HCEC 1CT (cell line): Measurements from ENCODE around the gene CAMTA1.

Source experiments
- DNase-seq: peaks from one replicate; pipeline ENCODE4 v3.0.0-alpha.2; 2017

CAMTA1 gene

GRCh38 chr1:7430691-7431090 lies 645.4 kb downstream of the CAMTA1 start:
- no peak for DNase-seq

GRCh38 chr1:7432102-7432899 lies 647.0 kb downstream of the CAMTA1 start:
- no peak for DNase-seq

GRCh38 chr1:7432900-7433380 lies 647.7 kb downstream of the CAMTA1 start:
- DNase-seq, result no peak

- DNase-seq, result no peak
These were observed 649.3 kb downstream of the CAMTA1 start for GRCh38 chr1:7434566-7434965.

GRCh38 chr1:7435276-7436055 lies 650.2 kb downstream of the CAMTA1 start:
- DNase-seq, result no peak

GRCh38 chr1:7436056-7437005 lies 651.1 kb downstream of the CAMTA1 start:
- no peak for DNase-seq

- DNase-seq, result no peak
These were observed 651.8 kb downstream of the CAMTA1 start for GRCh38 chr1:7437036-7437435.

GRCh38 chr1:7437608-7438395 lies 652.5 kb downstream of the CAMTA1 start:
- DNase-seq, result no peak

- DNase-seq, result no peak
These were observed 653.1 kb downstream of the CAMTA1 start for GRCh38 chr1:7438396-7438785.

- no peak for DNase-seq
These were observed 653.8 kb downstream of the CAMTA1 start for GRCh38 chr1:7438921-7439655.

GRCh38 chr1:7440154-7440553 lies 654.9 kb downstream of the CAMTA1 start:
- DNase-seq, result no peak

GRCh38 chr1:7441143-7441841 lies 656.0 kb downstream of the CAMTA1 start:
- DNase-seq, result no peak

- no peak for DNase-seq
These were observed 656.8 kb downstream of the CAMTA1 start for GRCh38 chr1:7442036-7442435.

- DNase-seq, result no peak
These were observed 657.7 kb downstream of the CAMTA1 start for GRCh38 chr1:7442918-7443317.

GRCh38 chr1:7444363-7444762 lies 659.1 kb downstream of the CAMTA1 start:
- DNase-seq, result no peak

- DNase-seq, result no peak
These were observed 661.8 kb downstream of the CAMTA1 start for GRCh38 chr1:7447093-7447492.

- DNase-seq, result no peak
These were observed 662.5 kb downstream of the CAMTA1 start for GRCh38 chr1:7447736-7448135.

GRCh38 chr1:7448986-7449385 lies 663.7 kb downstream of the CAMTA1 start:
- no peak for DNase-seq

- DNase-seq, result no peak
These were observed 664.5 kb downstream of the CAMTA1 start for GRCh38 chr1:7449750-7450149.

- no peak for DNase-seq
These were observed 665.6 kb downstream of the CAMTA1 start for GRCh38 chr1:7450838-7451237.

- no peak for DNase-seq
These were observed 667.8 kb downstream of the CAMTA1 start for GRCh38 chr1:7453038-7453437.
